ENCODE results near the gene MYO18B.

The MYO18B gene

GRCh38 chr22:26021516-26021915 is 279.5 kb downstream of the MYO18B start:
- ATAC-seq, result no peak
- TF ChIP-seq GLIS3 (CRISPR knock-in tag; IDR thresholded peaks at IDR 0.05), result no peak
- TF ChIP-seq OSR1 (CRISPR knock-in tag; IDR thresholded peaks at IDR 0.05), result no peak

DNA sequence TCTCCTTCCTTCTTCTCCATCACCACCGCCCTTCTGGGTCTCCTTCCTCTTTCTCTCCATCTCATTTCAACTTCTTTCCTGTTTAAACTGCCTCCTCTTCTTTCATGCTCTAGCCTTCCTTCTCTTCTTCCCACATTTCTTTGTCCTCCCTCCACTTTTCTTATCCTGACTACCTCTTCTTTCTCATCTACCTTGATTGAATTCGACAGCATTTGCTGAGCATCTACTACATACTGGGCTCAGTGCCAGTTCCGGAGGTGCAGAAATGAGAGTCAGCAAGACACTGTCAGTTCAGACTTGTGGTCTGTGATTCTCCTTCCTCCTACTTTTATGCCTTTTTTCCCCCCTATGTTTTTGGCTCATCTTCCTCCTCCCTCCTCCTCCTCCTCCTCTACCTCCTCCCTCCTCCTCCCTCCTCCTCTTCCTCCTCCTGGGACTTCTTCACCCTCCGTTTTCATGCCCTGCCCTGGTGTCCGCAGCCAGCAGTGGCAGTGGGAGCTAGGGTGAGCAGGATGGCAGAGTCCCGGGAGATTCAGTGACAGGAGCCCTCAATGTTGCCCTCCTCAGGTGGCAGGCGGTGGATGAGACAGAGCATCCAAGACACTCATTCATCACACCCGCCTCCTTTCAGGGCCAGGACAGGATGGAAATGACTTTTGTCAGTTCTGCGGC is 281.3 kb downstream of the MYO18B start:
- no peak for TF ChIP-seq CREB5 (CRISPR knock-in tag; IDR thresholded peaks at IDR 0.05; ENCODE audit: low read depth)
- TF ChIP-seq, protein P1, sequence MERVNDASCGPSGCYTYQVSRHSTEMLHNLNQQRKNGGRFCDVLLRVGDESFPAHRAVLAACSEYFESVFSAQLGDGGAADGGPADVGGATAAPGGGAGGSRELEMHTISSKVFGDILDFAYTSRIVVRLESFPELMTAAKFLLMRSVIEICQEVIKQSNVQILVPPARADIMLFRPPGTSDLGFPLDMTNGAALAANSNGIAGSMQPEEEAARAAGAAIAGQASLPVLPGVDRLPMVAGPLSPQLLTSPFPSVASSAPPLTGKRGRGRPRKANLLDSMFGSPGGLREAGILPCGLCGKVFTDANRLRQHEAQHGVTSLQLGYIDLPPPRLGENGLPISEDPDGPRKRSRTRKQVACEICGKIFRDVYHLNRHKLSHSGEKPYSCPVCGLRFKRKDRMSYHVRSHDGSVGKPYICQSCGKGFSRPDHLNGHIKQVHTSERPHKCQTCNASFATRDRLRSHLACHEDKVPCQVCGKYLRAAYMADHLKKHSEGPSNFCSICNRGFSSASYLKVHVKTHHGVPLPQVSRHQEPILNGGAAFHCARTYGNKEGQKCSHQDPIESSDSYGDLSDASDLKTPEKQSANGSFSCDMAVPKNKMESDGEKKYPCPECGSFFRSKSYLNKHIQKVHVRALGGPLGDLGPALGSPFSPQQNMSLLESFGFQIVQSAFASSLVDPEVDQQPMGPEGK (CRISPR knock-in tag; IDR thresholded peaks at IDR 0.05; ENCODE audit: borderline replicate concordance), result no peak
- TF ChIP-seq PPARA (CRISPR knock-in tag; IDR thresholded peaks at IDR 0.05; ENCODE audit: borderline replicate concordance), result no peak
- TF ChIP-seq ESRRG (CRISPR knock-in tag; IDR thresholded peaks at IDR 0.05), result no peak
- no peak for TF ChIP-seq ZFP3 (CRISPR knock-in tag; IDR thresholded peaks at IDR 0.05)
- no peak for TF ChIP-seq SNAI2 (CRISPR knock-in tag; IDR thresholded peaks at IDR 0.05)
- TF ChIP-seq ARNTL (CRISPR knock-in tag; IDR thresholded peaks at IDR 0.05; ENCODE audit: borderline replicate concordance, low read depth), result no peak
- TF ChIP-seq ZFP30 (CRISPR knock-in tag; IDR thresholded peaks at IDR 0.05), result no peak
- no peak for TF ChIP-seq GLIS3 (CRISPR knock-in tag; IDR thresholded peaks at IDR 0.05)
- no peak for TF ChIP-seq OSR1 (CRISPR knock-in tag; IDR thresholded peaks at IDR 0.05)
- TF ChIP-seq, protein P2, sequence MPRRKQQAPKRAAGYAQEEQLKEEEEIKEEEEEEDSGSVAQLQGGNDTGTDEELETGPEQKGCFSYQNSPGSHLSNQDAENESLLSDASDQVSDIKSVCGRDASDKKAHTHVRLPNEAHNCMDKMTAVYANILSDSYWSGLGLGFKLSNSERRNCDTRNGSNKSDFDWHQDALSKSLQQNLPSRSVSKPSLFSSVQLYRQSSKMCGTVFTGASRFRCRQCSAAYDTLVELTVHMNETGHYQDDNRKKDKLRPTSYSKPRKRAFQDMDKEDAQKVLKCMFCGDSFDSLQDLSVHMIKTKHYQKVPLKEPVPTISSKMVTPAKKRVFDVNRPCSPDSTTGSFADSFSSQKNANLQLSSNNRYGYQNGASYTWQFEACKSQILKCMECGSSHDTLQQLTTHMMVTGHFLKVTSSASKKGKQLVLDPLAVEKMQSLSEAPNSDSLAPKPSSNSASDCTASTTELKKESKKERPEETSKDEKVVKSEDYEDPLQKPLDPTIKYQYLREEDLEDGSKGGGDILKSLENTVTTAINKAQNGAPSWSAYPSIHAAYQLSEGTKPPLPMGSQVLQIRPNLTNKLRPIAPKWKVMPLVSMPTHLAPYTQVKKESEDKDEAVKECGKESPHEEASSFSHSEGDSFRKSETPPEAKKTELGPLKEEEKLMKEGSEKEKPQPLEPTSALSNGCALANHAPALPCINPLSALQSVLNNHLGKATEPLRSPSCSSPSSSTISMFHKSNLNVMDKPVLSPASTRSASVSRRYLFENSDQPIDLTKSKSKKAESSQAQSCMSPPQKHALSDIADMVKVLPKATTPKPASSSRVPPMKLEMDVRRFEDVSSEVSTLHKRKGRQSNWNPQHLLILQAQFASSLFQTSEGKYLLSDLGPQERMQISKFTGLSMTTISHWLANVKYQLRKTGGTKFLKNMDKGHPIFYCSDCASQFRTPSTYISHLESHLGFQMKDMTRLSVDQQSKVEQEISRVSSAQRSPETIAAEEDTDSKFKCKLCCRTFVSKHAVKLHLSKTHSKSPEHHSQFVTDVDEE (CRISPR knock-in tag; IDR thresholded peaks at IDR 0.05), result no peak
- TF ChIP-seq ZNF565 (CRISPR knock-in tag; conservative IDR thresholded peaks at IDR 0.05; ENCODE audit: low read depth), result no peak
- no peak for TF ChIP-seq POU6F1 (CRISPR knock-in tag; IDR thresholded peaks at IDR 0.05; ENCODE audit: borderline replicate concordance, low read depth)
- no peak for TF ChIP-seq ZC3H10 (CRISPR knock-in tag; IDR thresholded peaks at IDR 0.05)
- TF ChIP-seq CSDC2 (CRISPR knock-in tag; IDR thresholded peaks at IDR 0.05), result no peak
- no peak for TF ChIP-seq ZNF8 (CRISPR knock-in tag; IDR thresholded peaks at IDR 0.05)
- no peak for TF ChIP-seq ISL1 (CRISPR knock-in tag; IDR thresholded peaks at IDR 0.05)
- no peak for TF ChIP-seq ZNF70 (CRISPR knock-in tag; IDR thresholded peaks at IDR 0.05)
- TF ChIP-seq BACH2 (CRISPR knock-in tag; IDR thresholded peaks at IDR 0.05; ENCODE audit: borderline replicate concordance), result no peak
- TF ChIP-seq RARB (CRISPR knock-in tag; IDR thresholded peaks at IDR 0.05), result no peak
- no peak for ATAC-seq

GRCh38 chr22:26025626-26026025 is 283.6 kb downstream of the MYO18B start:
- no peak for ATAC-seq
- no peak for TF ChIP-seq ZNF70 (CRISPR knock-in tag; IDR thresholded peaks at IDR 0.05)
- no peak for TF ChIP-seq BACH2 (CRISPR knock-in tag; IDR thresholded peaks at IDR 0.05; ENCODE audit: borderline replicate concordance)
- no peak for TF ChIP-seq OSR1 (CRISPR knock-in tag; IDR thresholded peaks at IDR 0.05)
- TF ChIP-seq SNAI2 (CRISPR knock-in tag; IDR thresholded peaks at IDR 0.05), result no peak
- no peak for TF ChIP-seq ZFP3 (CRISPR knock-in tag; IDR thresholded peaks at IDR 0.05)
- no peak for TF ChIP-seq TOX (CRISPR knock-in tag; IDR thresholded peaks at IDR 0.05; ENCODE audit: borderline replicate concordance)
- TF ChIP-seq ZC3H10 (CRISPR knock-in tag; IDR thresholded peaks at IDR 0.05), result no peak
- no peak for TF ChIP-seq ESRRG (CRISPR knock-in tag; IDR thresholded peaks at IDR 0.05)
- no peak for TF ChIP-seq GLIS3 (CRISPR knock-in tag; IDR thresholded peaks at IDR 0.05)
- TF ChIP-seq PPARA (CRISPR knock-in tag; IDR thresholded peaks at IDR 0.05; ENCODE audit: borderline replicate concordance), result no peak
- TF ChIP-seq ISL1 (CRISPR knock-in tag; IDR thresholded peaks at IDR 0.05), result no peak
- TF ChIP-seq CSDC2 (CRISPR knock-in tag; IDR thresholded peaks at IDR 0.05), result no peak
- no peak for TF ChIP-seq ZNF565 (CRISPR knock-in tag; conservative IDR thresholded peaks at IDR 0.05; ENCODE audit: low read depth)
- no peak for TF ChIP-seq ZNF8 (CRISPR knock-in tag; IDR thresholded peaks at IDR 0.05)
